Esophagus (tissue), 2 donors: ENCODE results near the gene MS4A3. TPM values are rescaled to one million over a fixed set of nuclear protein-coding genes. Genes with fewer than 3 reads are reported as not detected.
"Not testable (repeated sequence)": the region's sequence is repeated elsewhere in the genome, so short reads cannot be mapped to it uniquely, and the experiment has no call there.

Source experiments
- H3K27ac ChIP-seq, 2 donors: one replicate each; pipeline ENCODE4 v1.5.1; 2013; ENCODE audit warnings: low read depth in 2 of 2, mild to moderate bottlenecking in 2 of 2, inconsistent platforms in 1 of 2, low read length in 1 of 2, moderate library complexity in 1 of 2
- H3K27me3 ChIP-seq, 2 donors: one replicate each; pipeline ENCODE4 v1.6.1; 2013; ENCODE audit warnings: low read length in 2 of 2, control low read depth in 1 of 2, mild to moderate bottlenecking in 1 of 2; ENCODE audit not compliant: insufficient read depth in 2 of 2, control insufficient read depth in 1 of 2
- H3K36me3 ChIP-seq, 2 donors: one replicate each; pipeline ENCODE4 v1.6.1; 2013; ENCODE audit warnings: low read length in 1 of 2; ENCODE audit not compliant: control insufficient read depth in 2 of 2, insufficient read depth in 2 of 2
- H3K4me1 ChIP-seq, 2 donors: one replicate each; pipeline ENCODE4 v1.6.1; 2013; ENCODE audit warnings: low read length in 1 of 2; ENCODE audit not compliant: control insufficient read depth in 2 of 2, insufficient read depth in 2 of 2
- H3K4me3 ChIP-seq, 2 donors: one replicate each; pipeline ENCODE4 v1.5.1; 2013; ENCODE audit warnings: low read length in 2 of 2, mild to moderate bottlenecking in 2 of 2, low read depth in 1 of 2, moderate library complexity in 1 of 2
- H3K9me3 ChIP-seq, 2 donors: one replicate each; pipeline ENCODE4 v1.6.1; 2013; ENCODE audit warnings: mild to moderate bottlenecking in 2 of 2, low read depth in 1 of 2, low read length in 1 of 2, moderate library complexity in 1 of 2; ENCODE audit not compliant: control insufficient read depth in 2 of 2, insufficient read depth in 1 of 2
- WGBS, 2 donors: extraction: QIAGEN DNeasy Blood & Tissue Kit; methylation state at CpG; one replicate each; pipeline ENCODE4 v1.1.7; 2013; 5-methylcytosine and 5-hydroxymethylcytosine counted together
- polyA plus RNA-seq, 2 donors: library from polyadenylated mRNA; stranded (reverse); fragments of 200-250 nt; gene quantifications; one replicate each; pipeline ENCODE4 v1.2.3, GENCODE V29; 2013
- donor health status: healthy with polysubstance abuse.
- donor health status: Bipolar disorder and iron deficiency.

MS4A3 gene
- polyA plus RNA-seq, 2 donors = not detected

DNA sequence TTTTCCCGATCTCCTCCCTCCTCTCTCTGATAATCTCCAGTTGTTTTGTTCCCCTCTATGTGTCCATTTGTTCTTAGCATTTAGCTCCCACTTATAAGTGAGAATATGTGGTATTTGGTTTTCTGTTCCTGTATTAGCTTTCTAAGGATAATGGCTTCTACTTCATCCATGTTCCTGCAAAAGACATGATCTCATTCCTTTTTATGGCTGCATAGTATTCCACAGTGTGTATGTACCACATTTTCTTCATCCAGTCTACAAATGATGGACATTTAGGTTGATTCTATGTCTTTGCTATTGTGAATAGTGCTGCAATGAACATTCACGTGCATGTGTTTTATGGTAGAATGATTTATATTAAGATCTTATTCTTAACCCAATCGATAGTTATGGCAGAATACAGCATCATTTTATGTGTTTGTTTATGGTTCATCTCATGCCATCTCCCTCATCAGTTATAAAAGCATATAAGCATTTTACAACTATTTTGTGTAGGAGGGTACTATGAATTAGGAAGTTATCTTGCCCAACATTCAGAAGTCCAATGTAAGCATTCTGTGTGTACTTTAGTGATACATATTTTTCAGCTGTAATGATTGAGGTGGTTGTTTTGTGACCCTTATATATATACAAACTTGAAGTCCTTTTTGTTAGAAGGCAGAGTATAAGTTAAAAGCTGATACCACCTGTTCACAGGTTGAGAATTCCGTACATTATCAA is 3.2 kb downstream of the MS4A3 start:
- no peak overlapping the region for H3K4me3 ChIP-seq
- WGBS, 2 donors = 96 to 98% methylated on average over 4 of the region's 4 CpGs
- no peaks in the 10 kb centered on the region for H3K4me1 ChIP-seq
- H3K9me3 ChIP-seq = no peaks in the 10 kb centered on the region
- H3K27me3 ChIP-seq = no peaks in the 10 kb centered on the region
- H3K36me3 ChIP-seq = no peaks in the 10 kb centered on the region
- H3K27ac ChIP-seq = no peak overlapping the region

DNA sequence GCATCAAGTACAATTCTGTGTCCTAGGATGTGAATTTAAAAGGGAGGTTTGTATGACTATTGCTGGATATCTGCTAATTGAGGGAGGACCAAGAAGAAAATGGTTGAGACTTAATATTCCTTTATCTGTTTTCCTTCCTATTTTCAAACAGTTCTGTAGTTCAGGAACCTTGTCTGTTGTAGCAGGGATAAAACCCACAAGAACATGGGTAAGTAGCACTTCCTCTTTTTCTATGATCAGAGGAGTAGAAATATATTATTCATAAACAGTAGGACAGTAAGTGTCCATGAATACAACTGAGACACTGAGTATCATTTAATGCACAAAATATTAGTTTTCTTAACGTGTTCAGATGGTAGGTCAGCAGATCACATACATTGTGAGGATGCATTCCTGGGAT is 7.6 kb downstream of the MS4A3 start:
- Histone ChIP-seq H3K4me3 (no peak overlapping the region), H3K27me3 (no peaks in the 10 kb centered on the region), H3K36me3 (no peaks in the 10 kb centered on the region), H3K27ac (no peak overlapping the region), H3K4me1 (no peaks in the 10 kb centered on the region), H3K9me3 (no peaks in the 10 kb centered on the region)
- WGBS, 2 donors = 62 to 77% methylated on average over 1 of the region's 1 CpG

- no peaks in the 10 kb centered on the region for H3K36me3 ChIP-seq
- H3K4me3 ChIP-seq = no peak overlapping the region
- WGBS, 2 donors = 75 to 89% methylated on average over 1 of the region's 1 CpG
- no peak overlapping the region for H3K27ac ChIP-seq
- H3K4me1 ChIP-seq = no peaks in the 10 kb centered on the region
- no peaks in the 10 kb centered on the region for H3K9me3 ChIP-seq
- no peaks in the 10 kb centered on the region for H3K27me3 ChIP-seq
These were observed 9.3 kb downstream of the MS4A3 start for GRCh38 chr11:60065801-60066200.

- no peak overlapping the region for H3K4me3 ChIP-seq
- WGBS, 2 donors = 70 to 75% methylated on average over 2 of the region's 2 CpGs
- H3K9me3 ChIP-seq = no peaks in the 10 kb centered on the region
These were observed 13.0 kb downstream of the MS4A3 start for GRCh38 chr11:60069450-60069849.

GRCh38 chr11:60071644-60072043 is 15.2 kb downstream of the MS4A3 start:
- not testable (repeated sequence) for H3K4me3 ChIP-seq, H3K27ac ChIP-seq, H3K4me1 ChIP-seq, H3K27me3 ChIP-seq, H3K36me3 ChIP-seq, H3K9me3 ChIP-seq
- 71 to 74% methylated on average over 6 of the region's 6 CpGs for WGBS, 2 donors

More at GRCh38 chr11:60069450-60069849, 13.0 kb downstream of the MS4A3 start:
- H3K27me3 ChIP-seq = no peaks in the 10 kb centered on the region
- H3K27ac ChIP-seq = no peak overlapping the region
- H3K4me1 ChIP-seq = no peaks in the 10 kb centered on the region
- no peaks in the 10 kb centered on the region for H3K36me3 ChIP-seq

- H3K27me3 ChIP-seq = no peaks in the 10 kb centered on the region
- H3K4me3 ChIP-seq = no peak overlapping the region
- no peaks in the 10 kb centered on the region for H3K4me1 ChIP-seq
- 81 to 84% methylated on average over 15 of the region's 15 CpGs for WGBS, 2 donors
- no peaks in the 10 kb centered on the region for H3K9me3 ChIP-seq
- H3K27ac ChIP-seq = no peak overlapping the region
- H3K36me3 ChIP-seq = no peaks in the 10 kb centered on the region
These were observed 20.9 kb downstream of the MS4A3 start for GRCh38 chr11:60077216-60077817.

- H3K9me3 ChIP-seq = no peaks in the 10 kb centered on the region
- no peaks in the 10 kb centered on the region for H3K4me1 ChIP-seq
- no peaks in the 10 kb centered on the region for H3K27me3 ChIP-seq
- H3K4me3 ChIP-seq = no peak overlapping the region
- no peak overlapping the region for H3K27ac ChIP-seq
- no peaks in the 10 kb centered on the region for H3K36me3 ChIP-seq
- WGBS, 2 donors = 83 to 90% methylated on average over 1 of the region's 1 CpG
These were observed 21.5 kb downstream of the MS4A3 start for GRCh38 chr11:60077981-60078380.

GRCh38 chr11:60078745-60079144 is 22.3 kb downstream of the MS4A3 start:
- H3K9me3 ChIP-seq = no peaks in the 10 kb centered on the region
- no peaks in the 10 kb centered on the region for H3K4me1 ChIP-seq
- H3K27me3 ChIP-seq = no peaks in the 10 kb centered on the region
- 64 to 69% methylated on average over 4 of the region's 4 CpGs for WGBS, 2 donors
- no peaks in the 10 kb centered on the region for H3K36me3 ChIP-seq
- H3K4me3 ChIP-seq = no peak overlapping the region
- H3K27ac ChIP-seq = no peak overlapping the region

DNA sequence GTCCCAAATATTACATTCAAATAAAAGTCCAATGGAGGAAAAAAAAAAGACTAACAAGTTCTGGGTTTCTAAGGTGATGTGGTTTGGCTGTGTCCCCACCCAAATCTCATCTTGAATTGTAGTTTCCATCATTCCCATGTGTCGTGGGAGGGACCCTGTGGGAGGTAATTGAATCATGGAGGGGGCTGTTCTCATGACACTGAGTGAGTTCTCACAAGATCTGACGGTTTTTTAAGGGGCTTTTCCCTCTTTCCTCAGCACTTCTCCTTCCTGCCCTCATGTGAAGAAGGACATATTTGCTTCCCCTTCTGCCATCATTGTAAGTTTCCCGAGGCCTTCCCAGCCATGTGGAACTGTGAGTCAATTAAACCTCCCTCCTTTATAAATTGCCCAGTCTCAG is 24.1 kb downstream of the MS4A3 start:
- no peaks in the 10 kb centered on the region for H3K9me3 ChIP-seq
- no peaks in the 10 kb centered on the region for H3K27me3 ChIP-seq
- 37 to 52% methylated on average over 3 of the region's 3 CpGs for WGBS, 2 donors
- no peak overlapping the region for H3K4me3 ChIP-seq
- H3K36me3 ChIP-seq = no peaks in the 10 kb centered on the region
- no peaks in the 10 kb centered on the region for H3K4me1 ChIP-seq
- no peak overlapping the region for H3K27ac ChIP-seq
